Bronchial epithelial cell (primary cell): ENCODE measurements around the gene STEAP1B. TPM values are rescaled to one million over a fixed set of nuclear protein-coding genes. Genes with fewer than 3 reads are reported as not detected.

ENCODE experiments used
- DNase-seq: peaks from one replicate; pipeline ENCODE4 v3.0.0-alpha.2; 2010; ENCODE audit warnings: low read depth
- FAIRE-seq: peaks from 2 replicates; lab custom pipeline; 2011; peaks lifted over from hg19 to GRCh38; lab: Jason Lieb, UNC
- H3K27me3 ChIP-seq: 2 replicates; pipeline ENCODE4 v1.5.1; 2011; ENCODE audit warnings: low read length; ENCODE audit not compliant: control insufficient read depth, insufficient read depth
- H3K36me3 ChIP-seq: 2 replicates; pipeline ENCODE4 v1.5.1; 2011; ENCODE audit warnings: low read length; ENCODE audit not compliant: control insufficient read depth, insufficient read depth
- H3K4me3 ChIP-seq: 2 replicates; pipeline ENCODE4 v1.5.1; 2011; ENCODE audit warnings: mild to moderate bottlenecking, low read depth, low read length, control low read depth
- CTCF ChIP-seq: IDR thresholded peaks from 2 replicates; pipeline ENCODE4 v1.5.1; 2011; ENCODE audit warnings: mild to moderate bottlenecking, moderate library complexity, low read length, control low read depth, inconsistent platforms; ENCODE audit not compliant: insufficient read depth, severe bottlenecking
- total RNA-seq: library from RNA; depleted of rRNA; stranded (reverse); fragments of >200 nt; gene quantifications from 2 replicates; pipeline ENCODE4 v1.2.1, GENCODE V29; 2014

STEAP1B gene
- total RNA-seq, 1 donor from 2014 or later, result 3.7 TPM

- Histone ChIP-seq H3K36me3 (no peaks in the 10 kb centered on the region), H3K27me3 (no peaks in the 10 kb centered on the region), H3K4me3 (no peak overlapping the region)
- DNase-seq (no peak), FAIRE-seq (no peak)
- no peak for TF ChIP-seq CTCF
Observed at GRCh38 chr7:22404421-22405023, 95.5 kb downstream of the STEAP1B start.

- Histone ChIP-seq H3K36me3 (no peaks in the 10 kb centered on the region), H3K27me3 (no peaks in the 10 kb centered on the region), H3K4me3 (no peak overlapping the region)
- FAIRE-seq (no peak), DNase-seq (no peak)
- TF ChIP-seq CTCF, result no peak
Observed at GRCh38 chr7:22403344-22403743, 96.6 kb downstream of the STEAP1B start.

GRCh38 chr7:22402250-22402649, 97.7 kb downstream of the STEAP1B start:
- no peak for TF ChIP-seq CTCF
- FAIRE-seq, result no peak

GRCh38 chr7:22400936-22401553, 98.9 kb downstream of the STEAP1B start:
- FAIRE-seq (no peak), DNase-seq (no peak)
- H3K27me3 ChIP-seq, result no peaks in the 10 kb centered on the region
- H3K36me3 ChIP-seq, result no peaks in the 10 kb centered on the region
- no peak overlapping the region for H3K4me3 ChIP-seq
- TF ChIP-seq CTCF, result no peak

More at GRCh38 chr7:22402250-22402649, 97.7 kb downstream of the STEAP1B start:
- H3K4me3 ChIP-seq, result no peak overlapping the region
- no peaks in the 10 kb centered on the region for H3K36me3 ChIP-seq
- H3K27me3 ChIP-seq, result no peaks in the 10 kb centered on the region
- no peak for DNase-seq

- no peak for TF ChIP-seq CTCF
- no peak for FAIRE-seq
Observed at GRCh38 chr7:22400150-22400814, 99.7 kb downstream of the STEAP1B start.

More at GRCh38 chr7:22400150-22400814, 99.7 kb downstream of the STEAP1B start:
- H3K36me3 ChIP-seq, result no peaks in the 10 kb centered on the region
- H3K4me3 ChIP-seq, result no peak overlapping the region
- H3K27me3 ChIP-seq, result no peaks in the 10 kb centered on the region
- no peak for DNase-seq
